WTC11 (cell line): ENCODE measurements around the gene FBXO15.

ENCODE experiments used
- AR ChIP-seq: fragments of 250-450 bp; sonication (Bioruptor Pico); IDR thresholded peaks from 2 replicates; pipeline ENCODE4 v1.9.0; 2021; ENCODE audit warnings: mild to moderate bottlenecking
- CTCF ChIP-seq: fragments of 200-600 bp; IDR thresholded peaks from 2 replicates; pipeline ENCODE4 v1.8.0; 2022; ENCODE audit warnings: antibody characterized with exemption
- ELF4 ChIP-seq: sonication (generic); formaldehyde crosslinking; IDR thresholded peaks from 2 replicates; pipeline ENCODE4 v1.8.1; 2022; ENCODE audit warnings: low read depth, mild to moderate bottlenecking, moderate library complexity, missing genetic modification reagents
- FOXJ3 ChIP-seq: sonication (generic); formaldehyde crosslinking; IDR thresholded peaks from 2 replicates; pipeline ENCODE4 v1.9.0; 2021; ENCODE audit warnings: missing genetic modification reagents, mild to moderate bottlenecking, borderline replicate concordance
- FOXP4 ChIP-seq: sonication (generic); formaldehyde crosslinking; IDR thresholded peaks from 2 replicates; pipeline ENCODE4 v1.8.0; 2022; ENCODE audit warnings: mild to moderate bottlenecking, missing genetic modification reagents
- JUN ChIP-seq: sonication (generic); formaldehyde crosslinking; IDR thresholded peaks from 2 replicates; pipeline ENCODE4 v1.8.0; 2023; ENCODE audit warnings: mild to moderate bottlenecking, missing genetic modification reagents
- TP53 ChIP-seq: sonication (generic); formaldehyde crosslinking; IDR thresholded peaks from 2 replicates; pipeline ENCODE4 v1.8.1; 2023; ENCODE audit warnings: mild to moderate bottlenecking, missing genetic modification reagents
- ZNF281 ChIP-seq: sonication (generic); formaldehyde crosslinking; IDR thresholded peaks from 2 replicates; pipeline ENCODE4 v1.8.0; 2023; ENCODE audit warnings: mild to moderate bottlenecking, missing genetic modification reagents

- TF ChIP-seq FOXJ3 (CRISPR knock-in tag) (no peak), JUN (no peak), CTCF (no peak), FOXP4 (no peak), ZNF281 (no peak), ELF4 (no peak), TP53 (no peak), AR (no peak)
Observed at GRCh38 chr18:74082742-74083556, 64.7 kb downstream of the FBXO15 start.
